Calu3 (cell line): ENCODE measurements around the gene NANOG. TPM values are rescaled to one million over a fixed set of nuclear protein-coding genes. Genes with fewer than 3 reads are reported as not detected.
"Not testable (repeated sequence)": the region's sequence is repeated elsewhere in the genome, so short reads cannot be mapped to it uniquely, and the experiment has no call there.

Source experiments
- BruUV-seq: library from RNA; stranded (reverse); fragments of 400-500 nt; replicated peaks from 2 replicates; lab custom pipeline; 2021; lab: Mats Ljungman, UMichigan
- CTCF ChIA-PET: fragments of 300-600 bp; sonication (Branson Sonifier 250); formaldehyde crosslinking; loops from one replicate; lab custom pipeline; 2022; ENCODE audit warnings: antibody characterized with exemption; lab: Charles Lee
- DNase-seq: peaks from one replicate; pipeline ENCODE4 v3.0.0; 2022
- H3K27ac Mint-ChIP-seq: one replicate; pipeline ENCODE4 v1.8.0; 2022; ENCODE audit warnings: mixed read lengths; ENCODE audit not compliant: unreplicated experiment
- H3K27me3 Mint-ChIP-seq: one replicate; pipeline ENCODE4 v1.8.0; 2022; ENCODE audit warnings: mixed read lengths; ENCODE audit not compliant: unreplicated experiment
- H3K36me3 Mint-ChIP-seq: one replicate; pipeline ENCODE4 v1.8.0; 2022; ENCODE audit warnings: mild to moderate bottlenecking, moderate library complexity, mixed read lengths; ENCODE audit not compliant: insufficient read depth, unreplicated experiment
- H3K4me1 Mint-ChIP-seq: one replicate; pipeline ENCODE4 v1.8.0; 2022; ENCODE audit warnings: mild to moderate bottlenecking, low read depth, mixed read lengths; ENCODE audit not compliant: unreplicated experiment
- H3K4me3 Mint-ChIP-seq: one replicate; pipeline ENCODE4 v1.8.0; 2022; ENCODE audit warnings: mild to moderate bottlenecking, low read depth, moderate library complexity, mixed read lengths; ENCODE audit not compliant: unreplicated experiment
- H3K9me3 Mint-ChIP-seq: one replicate; pipeline ENCODE4 v1.8.0; 2022; ENCODE audit warnings: low read depth, mixed read lengths; ENCODE audit not compliant: unreplicated experiment
- CTCF ChIP-seq: fragments of 200-600 bp; IDR thresholded peaks from one replicate; pipeline ENCODE4 v1.8.0; 2022; ENCODE audit warnings: antibody characterized with exemption; ENCODE audit not compliant: unreplicated experiment
- intact Hi-C: fragments of 100-400 bp; cut with micrococcal nuclease; formaldehyde crosslinking; loops from one replicate; pipeline ENCODE4 v1.10.0; 2022; ENCODE audit not compliant: unreplicated experiment
- total RNA-seq: library from RNA; stranded (reverse); gene quantifications from 2 replicates; pipeline ENCODE4 v1.2.3, GENCODE V29; 2022

The NANOG gene
- total RNA-seq, 1 experiment from 2014 or later = not detected

GRCh38 chr12:7758766-7759140 is 30.4 kb upstream of the NANOG start:
- peaks cover 12% of the 10 kb centered on the region for H3K27me3 Mint-ChIP-seq
- no peak for TF ChIP-seq CTCF
- DNase-seq = no peak
- H3K27ac Mint-ChIP-seq = no peak overlapping the region
- no peaks in the 10 kb centered on the region for H3K4me1 Mint-ChIP-seq
- no peak overlapping the region for H3K4me3 Mint-ChIP-seq
- CTCF ChIA-PET = no interaction called here
- intact Hi-C loops = no loop called here
- BruUV-seq = no TSS peak
- H3K9me3 Mint-ChIP-seq = no peaks in the 10 kb centered on the region
- H3K36me3 Mint-ChIP-seq = no peaks in the 10 kb centered on the region

GRCh38 chr12:7769999-7770398 is 19.2 kb upstream of the NANOG start:
- Mint-ChIP-seq H3K27ac (no peak overlapping the region), H3K27me3 (no peaks in the 10 kb centered on the region), H3K4me1 (no peaks in the 10 kb centered on the region), H3K4me3 (no peak overlapping the region), H3K36me3 (no peaks in the 10 kb centered on the region), H3K9me3 (no peaks in the 10 kb centered on the region)
- DNase-seq = no peak
- CTCF ChIA-PET = no interaction called here
- no peak for TF ChIP-seq CTCF
- intact Hi-C loops = no loop called here
- no TSS peak for BruUV-seq

GRCh38 chr12:7781274-7781673 is 7.9 kb upstream of the NANOG start:
- CTCF ChIA-PET = no interaction called here
- TF ChIP-seq CTCF = no peak
- no peak overlapping the region for H3K4me3 Mint-ChIP-seq
- H3K36me3 Mint-ChIP-seq = no peaks in the 10 kb centered on the region
- peaks cover under 1% of the 10 kb centered on the region for H3K27me3 Mint-ChIP-seq
- DNase-seq = no peak
- BruUV-seq = no TSS peak
- no peak overlapping the region for H3K27ac Mint-ChIP-seq
- intact Hi-C loops = no loop called here
- peaks cover 2% of the 10 kb centered on the region for H3K9me3 Mint-ChIP-seq
- H3K4me1 Mint-ChIP-seq = no peaks in the 10 kb centered on the region

- CTCF ChIA-PET = no interaction called here
- intact Hi-C loops = no loop called here
- no peaks in the 10 kb centered on the region for H3K4me1 Mint-ChIP-seq
- H3K27ac Mint-ChIP-seq = no peak overlapping the region
- no peak for TF ChIP-seq CTCF
- no peak overlapping the region for H3K4me3 Mint-ChIP-seq
- H3K27me3 Mint-ChIP-seq = peaks cover 9% of the 10 kb centered on the region
- BruUV-seq = no TSS peak
- H3K9me3 Mint-ChIP-seq = peaks cover 2% of the 10 kb centered on the region
- DNase-seq = no peak
- H3K36me3 Mint-ChIP-seq = no peaks in the 10 kb centered on the region
Measured at GRCh38 chr12:7782055-7782454, 7.1 kb upstream of the NANOG start.

GRCh38 chr12:7783433-7783832 is 5.8 kb upstream of the NANOG start:
- CTCF ChIA-PET, H3K36me3 Mint-ChIP-seq, H3K9me3 Mint-ChIP-seq, H3K27ac Mint-ChIP-seq, H3K4me3 Mint-ChIP-seq, H3K4me1 Mint-ChIP-seq, intact Hi-C loops, DNase-seq, BruUV-seq: not testable (repeated sequence)
- H3K27me3 Mint-ChIP-seq = peaks cover 22% of the 10 kb centered on the region
